ENCODE results near the gene KRTAP5-2. TPM values are rescaled to one million over a fixed set of nuclear protein-coding genes. Genes with fewer than 3 reads are reported as not detected.
A peak's percentile ranks its signal among the peaks of the same experiment; 100 is the strongest.

Gene KRTAP5-2
- total RNA-seq, 1 donor = not detected

- DNase-seq (ENCODE audit: low read depth) = peak; percentile 27
- peak; percentile 92 for TF ChIP-seq CTCF (IDR thresholded peaks at IDR 0.05; ENCODE audit: insufficient read depth, low read depth, low read length)
Measured at GRCh38 chr11:1628506-1629325, 30.6 kb upstream of the KRTAP5-2 start.

GRCh38 chr11:1625541-1625940, 27.4 kb upstream of the KRTAP5-2 start:
- no peak overlapping the region for H3K4me3 ChIP-seq (ENCODE audit: low read depth, low read length)
- no peak for DNase-seq (ENCODE audit: low read depth)

More at GRCh38 chr11:1628506-1629325, 30.6 kb upstream of the KRTAP5-2 start:
- no peak overlapping the region for H3K4me3 ChIP-seq (ENCODE audit: low read depth, low read length)

DNA sequence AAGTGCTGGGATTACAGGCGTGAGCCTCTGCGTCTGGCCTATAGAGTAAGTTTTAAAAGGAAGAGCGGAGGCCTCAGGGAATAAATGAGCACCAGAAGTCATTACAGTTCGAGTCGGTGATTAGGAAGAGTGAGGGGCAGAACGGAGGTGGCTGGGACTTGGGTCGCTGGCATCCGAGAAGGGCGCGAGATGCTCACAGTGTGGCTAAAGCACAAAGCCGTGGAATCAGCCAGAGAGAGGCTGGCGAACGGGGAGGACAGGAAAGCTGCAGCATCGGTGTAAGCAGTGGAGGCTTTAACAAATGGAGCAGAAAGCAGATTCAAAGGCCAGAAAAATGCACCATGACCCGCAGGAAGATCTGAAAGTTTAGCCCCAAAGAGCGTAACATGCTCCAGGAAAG, 26.5 kb upstream of the KRTAP5-2 start:
- TF ChIP-seq CTCF (IDR thresholded peaks at IDR 0.05; ENCODE audit: insufficient read depth, low read depth, low read length) = no peak
- no peak for DNase-seq (ENCODE audit: low read depth)
- H3K4me3 ChIP-seq (ENCODE audit: low read depth, low read length) = no peak overlapping the region

More at GRCh38 chr11:1625541-1625940, 27.4 kb upstream of the KRTAP5-2 start:
- TF ChIP-seq CTCF (IDR thresholded peaks at IDR 0.05; ENCODE audit: insufficient read depth, low read depth, low read length) = no peak

DNA sequence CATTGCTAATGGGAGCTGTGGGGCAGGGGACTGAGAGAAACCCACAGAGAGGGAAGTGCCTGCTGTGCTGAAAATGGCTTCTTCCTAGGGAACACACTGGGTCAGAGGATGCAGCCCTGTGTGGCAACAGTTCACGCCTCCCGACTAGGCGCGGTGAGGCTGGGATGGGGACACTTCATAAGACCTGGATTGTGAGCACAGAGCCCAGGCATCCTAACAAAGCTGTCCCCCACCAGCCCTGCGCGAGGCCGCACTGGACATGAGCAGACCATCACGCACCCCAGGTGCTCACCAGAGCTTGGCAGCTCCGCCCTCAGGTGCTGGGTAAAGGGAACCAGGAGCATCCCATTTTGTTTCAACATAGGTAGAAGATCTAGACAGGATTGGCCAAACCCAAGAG, 25.6 kb upstream of the KRTAP5-2 start:
- H3K4me3 ChIP-seq (ENCODE audit: low read depth, low read length) = no peak overlapping the region
- no peak for DNase-seq (ENCODE audit: low read depth)
- no peak for TF ChIP-seq CTCF (IDR thresholded peaks at IDR 0.05; ENCODE audit: insufficient read depth, low read depth, low read length)

GRCh38 chr11:1622086-1622485, 24.0 kb upstream of the KRTAP5-2 start, which contains the start of gene KRTAP5-4:
Gene KRTAP5-4 (minus strand): TSS chr11:1622138. CDS start chr11:1622093, 45 bp downstream.
- no peak within 1 kb of the TSS for H3K4me3 ChIP-seq (ENCODE audit: low read depth, low read length)
- no peak for DNase-seq (ENCODE audit: low read depth)
- TF ChIP-seq CTCF (IDR thresholded peaks at IDR 0.05; ENCODE audit: insufficient read depth, low read depth, low read length) = no peak

DNA sequence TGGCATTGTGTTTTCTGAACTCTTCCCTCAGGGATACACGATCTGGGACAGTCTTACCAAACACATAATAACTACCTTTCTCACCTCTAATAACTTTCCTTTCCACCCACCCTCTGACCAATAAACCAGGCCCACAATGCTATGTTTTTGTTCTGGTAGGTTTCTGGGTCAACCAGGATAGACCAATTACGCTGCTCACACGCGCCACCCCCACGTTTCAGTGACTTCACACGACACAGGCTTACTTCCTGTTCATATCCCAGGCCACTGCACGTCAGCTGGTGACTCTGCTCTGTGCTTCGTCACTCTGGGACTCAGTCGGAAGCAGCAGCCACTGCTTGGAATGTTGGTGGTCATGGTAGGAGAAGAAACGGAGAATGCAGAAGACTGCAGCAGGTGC, 21.4 kb upstream of the KRTAP5-2 start:
- H3K4me3 ChIP-seq (ENCODE audit: low read depth, low read length) = no peak overlapping the region
- TF ChIP-seq CTCF (IDR thresholded peaks at IDR 0.05; ENCODE audit: insufficient read depth, low read depth, low read length) = no peak
- peak; percentile 20 for DNase-seq (ENCODE audit: low read depth)
